Right lobe of liver (tissue), 6 donors: ENCODE measurements around the gene NAB2. TPM values are rescaled to one million over a fixed set of nuclear protein-coding genes. Genes with fewer than 3 reads are reported as not detected.
A peak's percentile ranks its signal among the peaks of the same experiment; 100 is the strongest.

Experiments
- ATAC-seq, 4 donors: fragments of 200-7000 bp; cut with Tn5 transposase; one replicate each; pipeline ENCODE4 v1.9.1; 2020; ENCODE audit warnings: mild to moderate bottlenecking in 4 of 4, moderate library complexity in 4 of 4
- DNase-seq, 3 donors: peaks; one replicate each; pipeline ENCODE4 v3.0.0-alpha.2; 2020
- H3K27ac ChIP-seq, 3 donors: fragments of 200-600 bp; one replicate each; pipeline ENCODE4 v1.8.0; 2022
- H3K27me3 ChIP-seq, 2 donors: fragments of 200-600 bp; one replicate each; pipeline ENCODE4 v1.8.0; 2022
- H3K36me3 ChIP-seq, 4 donors: fragments of 200-600 bp; sonication (generic) in 1 of 4; one replicate each; pipeline versions ENCODE4 v1.5.1 to v1.8.0; 2017 to 2022; ENCODE audit warnings: control low read depth in 1 of 4
- H3K4me1 ChIP-seq, 4 donors: fragments of 200-600 bp; sonication (generic) in 1 of 4; one replicate each; pipeline versions ENCODE4 v1.5.1 to v1.8.0; 2017 to 2022; ENCODE audit warnings: control low read depth in 1 of 4
- H3K4me3 ChIP-seq, 3 donors: fragments of 200-600 bp; one replicate each; pipeline ENCODE4 v1.8.0; 2022
- H3K9me3 ChIP-seq, 4 donors: fragments of 200-600 bp; sonication (generic) in 1 of 4; one replicate each; pipeline versions ENCODE4 v1.5.1 to v1.8.0; 2017 to 2022; ENCODE audit warnings: control low read depth in 1 of 4
- POLR2A ChIP-seq: fragments of 450-650 bp; IDR thresholded peaks from one replicate; pipeline ENCODE4 v1.6.1; 2017; ENCODE audit warnings: antibody characterized with exemption, mild to moderate bottlenecking
- WGBS: methylation state at CpG from one replicate; pipeline ENCODE4 v1.1.6; 2018; ENCODE audit warnings: low coverage, low lambda C conversion rate; ENCODE audit not compliant: insufficient coverage; ENCODE audit errors: missing lambda C conversion rate; 5-methylcytosine and 5-hydroxymethylcytosine counted together
- intact Hi-C, 2 donors: fragments of 100-400 bp; cut with DNase I; formaldehyde crosslinking; loops; one replicate each; pipeline versions ENCODE4 v1.11.2 to v1.14.1; 2022
- total RNA-seq, 6 experiments: library from RNA; depleted of rRNA in 2 of 6; stranded (reverse); fragments of >200 nt in 2 of 6; fragmentation: NEBNext Ultra II Directional in 3 of 6; extraction: Animal tissue kit (Norgen Biotek cat#: 25700) in 3 of 6; gene quantifications; one replicate each; pipeline versions ENCODE4 v1.1.0 to v1.2.4, GENCODE V29; 2016 to 2023
- TF ChIP-seq, protein P1 (sequence below), 4 donors: fragments of 200-600 bp in 3 of 4; fragments of 450-650 bp in 1 of 4; IDR thresholded peaks; one replicate each; pipeline versions ENCODE4 v1.5.1 to v1.8.0; 2016 to 2022; ENCODE audit warnings: antibody characterized with exemption in 4 of 4, mild to moderate bottlenecking in 2 of 4
- donor health status: DM: no; HTN: yes; CAD: no.
- donor health status: DM: no; HTN: no; CAD: no.
- donor health status: DM: no; HTN: no; CAD: no.
- donor health status: DM: no; HTN: yes; CAD: no.
- donor health status: DM: no; HTN: yes; CAD: no.

The NAB2 gene
- total RNA-seq, 6 experiments from 2014 or later = 6.1 to 13.1 (median 8.9) TPM

- ATAC-seq (peak; percentile 64 to 81 (median 70)), DNase-seq (peak; percentile 88 to 94 (median 94))
- intact Hi-C loops = loop anchor here in 1 of 2 donors (5.0 kb wide), 1 partner anchor 55 kb away; no protein-coding TSS in a partner anchor
- 0% methylated on average over 19 of the region's 26 CpGs for WGBS
- H3K27ac ChIP-seq = peak overlapping the region; percentile 95 to 97 (median 96)
- H3K36me3 ChIP-seq = no peaks in the 10 kb centered on the region
- TF ChIP-seq, protein P1, sequence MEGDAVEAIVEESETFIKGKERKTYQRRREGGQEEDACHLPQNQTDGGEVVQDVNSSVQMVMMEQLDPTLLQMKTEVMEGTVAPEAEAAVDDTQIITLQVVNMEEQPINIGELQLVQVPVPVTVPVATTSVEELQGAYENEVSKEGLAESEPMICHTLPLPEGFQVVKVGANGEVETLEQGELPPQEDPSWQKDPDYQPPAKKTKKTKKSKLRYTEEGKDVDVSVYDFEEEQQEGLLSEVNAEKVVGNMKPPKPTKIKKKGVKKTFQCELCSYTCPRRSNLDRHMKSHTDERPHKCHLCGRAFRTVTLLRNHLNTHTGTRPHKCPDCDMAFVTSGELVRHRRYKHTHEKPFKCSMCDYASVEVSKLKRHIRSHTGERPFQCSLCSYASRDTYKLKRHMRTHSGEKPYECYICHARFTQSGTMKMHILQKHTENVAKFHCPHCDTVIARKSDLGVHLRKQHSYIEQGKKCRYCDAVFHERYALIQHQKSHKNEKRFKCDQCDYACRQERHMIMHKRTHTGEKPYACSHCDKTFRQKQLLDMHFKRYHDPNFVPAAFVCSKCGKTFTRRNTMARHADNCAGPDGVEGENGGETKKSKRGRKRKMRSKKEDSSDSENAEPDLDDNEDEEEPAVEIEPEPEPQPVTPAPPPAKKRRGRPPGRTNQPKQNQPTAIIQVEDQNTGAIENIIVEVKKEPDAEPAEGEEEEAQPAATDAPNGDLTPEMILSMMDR (IDR thresholded peaks at IDR 0.05) = peak; percentile 28 to 46 (median 38)
- no peak for TF ChIP-seq POLR2A
- H3K4me3 ChIP-seq = peak overlapping the region; percentile 71 to 88 (median 80)
- H3K27me3 ChIP-seq = no peaks in the 10 kb centered on the region
- H3K9me3 ChIP-seq = no peaks in the 10 kb centered on the region
- H3K4me1 ChIP-seq = peaks cover 0 to 28% (median 11%) of the 10 kb centered on the region in 4 donors
Observed at GRCh38 chr12:57127101-57127725, 38.3 kb downstream of the NAB2 start.

DNA sequence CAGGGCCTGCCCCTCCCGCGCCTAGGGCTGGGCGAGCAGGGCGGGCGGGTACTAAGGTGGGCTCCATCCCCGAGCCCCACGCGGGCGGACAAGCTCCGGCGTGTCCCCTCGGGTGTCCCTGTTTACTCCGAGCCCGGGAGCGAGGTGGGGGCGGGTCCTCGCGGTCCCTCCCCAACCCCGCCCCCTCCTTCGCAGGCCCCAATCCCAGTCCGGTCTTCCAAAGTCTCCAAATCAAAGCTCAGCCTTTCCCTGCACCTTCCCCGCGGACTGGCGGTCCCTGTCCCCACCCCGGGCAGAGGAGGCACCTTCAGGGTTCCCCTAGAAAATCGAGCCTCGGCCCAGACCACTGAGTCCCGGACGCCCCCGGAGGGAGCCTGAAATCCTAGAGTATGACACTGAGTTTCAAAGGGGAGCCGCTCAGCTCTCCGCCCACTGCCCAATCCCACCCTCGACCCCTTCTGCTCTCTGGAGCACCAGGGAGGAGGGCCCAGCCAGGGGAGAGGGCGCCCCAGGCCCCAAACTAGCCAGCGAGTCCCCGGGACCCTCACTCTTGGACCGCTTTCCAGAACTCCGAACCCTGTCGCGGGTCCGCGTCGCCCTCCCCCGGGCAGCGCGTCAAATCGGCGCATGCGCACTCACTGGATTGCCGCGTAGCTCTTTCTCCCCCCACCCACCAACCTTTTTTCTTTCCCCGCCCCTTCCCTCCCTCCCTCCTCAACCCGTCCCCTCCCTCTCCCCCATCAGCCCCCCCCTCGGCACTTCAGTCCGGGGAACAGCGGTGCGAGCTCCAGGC is 39.0 kb downstream of the NAB2 start, which contains the start of gene LRP1:
Gene LRP1 (plus strand): TSS at position 758 of the 793 bp plus-strand sequence. CDS start 482 bp downstream, outside the sequence.
- Histone ChIP-seq H3K27ac (peak within 1 kb of the TSS; percentile 95 to 97 (median 96)), H3K4me3 (peak within 1 kb of the TSS; percentile 71 to 88 (median 80)), H3K4me1 (peaks cover 0 to 35% (median 17%) of the 10 kb centered on the region in 4 donors), H3K9me3 (no peaks in the 10 kb centered on the region), H3K27me3 (no peaks in the 10 kb centered on the region), H3K36me3 (no peaks in the 10 kb centered on the region)
- peak; percentile 63 to 82 (median 74) for ATAC-seq
- WGBS = 0% methylated on average over 12 of the region's 57 CpGs
- peak; percentile 85 to 92 (median 90) for DNase-seq
- intact Hi-C loops = loop anchor here in 1 of 2 donors (5.0 kb wide), 1 partner anchor 54 kb away; no protein-coding TSS in a partner anchor
- TF ChIP-seq, protein P1 (IDR thresholded peaks at IDR 0.05) = no peak
- peak; percentile 63 for TF ChIP-seq POLR2A

DNA sequence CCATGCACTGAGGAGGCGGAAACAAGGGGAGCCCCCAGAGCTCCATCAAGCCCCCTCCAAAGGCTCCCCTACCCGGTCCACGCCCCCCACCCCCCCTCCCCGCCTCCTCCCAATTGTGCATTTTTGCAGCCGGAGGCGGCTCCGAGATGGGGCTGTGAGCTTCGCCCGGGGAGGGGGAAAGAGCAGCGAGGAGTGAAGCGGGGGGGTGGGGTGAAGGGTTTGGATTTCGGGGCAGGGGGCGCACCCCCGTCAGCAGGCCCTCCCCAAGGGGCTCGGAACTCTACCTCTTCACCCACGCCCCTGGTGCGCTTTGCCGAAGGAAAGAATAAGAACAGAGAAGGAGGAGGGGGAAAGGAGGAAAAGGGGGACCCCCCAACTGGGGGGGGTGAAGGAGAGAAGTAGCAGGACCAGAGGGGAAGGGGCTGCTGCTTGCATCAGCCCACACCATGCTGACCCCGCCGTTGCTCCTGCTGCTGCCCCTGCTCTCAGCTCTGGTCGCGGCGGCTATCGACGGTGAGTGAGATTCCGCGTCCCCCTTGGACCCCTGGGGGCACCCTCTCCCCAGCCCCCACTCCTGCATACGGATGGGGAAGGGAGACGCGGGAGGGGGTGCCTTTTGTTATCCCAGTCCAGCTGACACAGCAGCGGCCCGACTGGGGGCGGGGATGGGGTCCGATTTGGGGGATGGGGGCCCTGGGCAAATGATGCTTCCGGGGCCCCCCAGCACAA is 39.8 kb downstream of the NAB2 start:
- WGBS = 2% methylated on average over 13 of the region's 35 CpGs
- H3K27ac ChIP-seq = peak overlapping the region; percentile 73 to 96 (median 95)
- intact Hi-C loops = loop anchor here in 1 of 2 donors (5.0 kb wide), 1 partner anchor 54 kb away; no protein-coding TSS in a partner anchor
- H3K9me3 ChIP-seq = no peaks in the 10 kb centered on the region
- no peak for TF ChIP-seq POLR2A
- TF ChIP-seq, protein P1 (IDR thresholded peaks at IDR 0.05) = no peak
- H3K27me3 ChIP-seq = no peaks in the 10 kb centered on the region
- H3K36me3 ChIP-seq = no peaks in the 10 kb centered on the region
- DNase-seq = peak in 2 of 3 donors; percentile 34 to 52
- ATAC-seq = no peak
- H3K4me3 ChIP-seq = peak overlapping the region; percentile 71 to 88 (median 80)
- peaks cover 0 to 42% (median 21%) of the 10 kb centered on the region in 4 donors for H3K4me1 ChIP-seq

DNA sequence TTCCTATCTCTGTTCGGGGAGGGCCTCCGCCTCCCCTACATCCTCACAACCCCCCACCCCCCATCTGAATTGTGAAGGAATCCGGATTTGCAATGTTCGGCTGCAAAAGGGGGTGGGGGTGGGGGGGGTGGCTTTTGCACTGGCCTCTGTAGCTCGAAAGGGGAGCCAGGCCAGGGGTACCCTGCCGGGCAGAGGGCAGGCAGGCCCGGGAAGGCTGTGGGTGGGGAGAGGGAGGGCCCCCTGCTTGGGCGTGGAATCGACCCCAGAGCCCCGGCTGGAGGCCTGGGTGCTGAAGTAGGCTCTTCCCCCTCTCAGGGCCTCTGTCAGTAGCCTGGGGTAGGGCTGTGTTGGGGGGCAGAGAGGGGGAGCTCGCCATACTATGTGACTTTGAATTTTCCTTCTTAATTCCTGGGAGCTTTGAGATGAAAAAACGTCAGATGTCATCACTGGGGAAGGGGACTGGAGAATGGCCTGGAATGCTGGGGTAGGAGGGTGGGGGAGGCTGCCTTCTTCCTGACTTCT is 40.5 kb downstream of the NAB2 start:
- 6% methylated on average over 9 of the region's 12 CpGs for WGBS
- DNase-seq = peak in 2 of 3 donors; percentile 29 to 47
- ATAC-seq = no peak

More for the DNA sequence above, 40.5 kb downstream of the NAB2 start:
- Histone ChIP-seq H3K4me3 (peak overlapping the region; percentile 71 to 88 (median 80)), H3K36me3 (no peaks in the 10 kb centered on the region), H3K27me3 (no peaks in the 10 kb centered on the region), H3K9me3 (no peaks in the 10 kb centered on the region), H3K4me1 (peaks cover 0 to 49% (median 24%) of the 10 kb centered on the region in 4 donors), H3K27ac (peak overlapping the region; percentile 73 to 96 (median 95))
- no peak for TF ChIP-seq POLR2A
- TF ChIP-seq, protein P1 (IDR thresholded peaks at IDR 0.05) = no peak
- intact Hi-C loops = loop anchor here in 1 of 2 donors (5.0 kb wide), 1 partner anchor 53 kb away; no protein-coding TSS in a partner anchor
